HepG2 (cell line): ENCODE results near the gene METTL25. TPM values are rescaled to one million over a fixed set of nuclear protein-coding genes. Genes with fewer than 3 reads are reported as not detected.

ENCODE experiments used
- ATF7 ChIP-seq, 2 experiments: fragments of 450-650 bp in 1 of 2; sonication (generic) in 1 of 2; formaldehyde crosslinking in 1 of 2; IDR thresholded peaks; 2 replicates each; pipeline versions ENCODE4 v1.4.0 to v1.6.1; 2016 to 2020; ENCODE audit warnings: antibody characterized with exemption in 1 of 2, mild to moderate bottlenecking in 1 of 2, missing genetic modification reagents in 1 of 2
- HES4 ChIP-seq: sonication (generic); formaldehyde crosslinking; IDR thresholded peaks from 2 replicates; pipeline ENCODE4 v1.9.0; 2021; ENCODE audit warnings: mild to moderate bottlenecking, missing genetic modification reagents, borderline replicate concordance
- HHEX ChIP-seq: IDR thresholded peaks from 2 replicates; pipeline ENCODE4 v1.6.1; 2016; ENCODE audit warnings: control low read depth
- HNF4A ChIP-seq: sonication (generic); formaldehyde crosslinking; IDR thresholded peaks from 2 replicates; pipeline ENCODE4 v1.4.0; 2020; ENCODE audit warnings: missing genetic modification reagents
- ISL2 ChIP-seq: sonication (generic); formaldehyde crosslinking; IDR thresholded peaks from 2 replicates; pipeline ENCODE4 v1.5.0; 2020; ENCODE audit warnings: missing genetic modification reagents
- SETDB1 ChIP-seq: sonication (generic); formaldehyde crosslinking; IDR thresholded peaks from 2 replicates; pipeline ENCODE4 v1.5.1; 2020; ENCODE audit warnings: missing genetic modification reagents, mild to moderate bottlenecking, borderline replicate concordance
- ZBTB3 ChIP-seq: sonication (generic); formaldehyde crosslinking; IDR thresholded peaks from 2 replicates; pipeline ENCODE4 v1.4.0; 2020; ENCODE audit warnings: low read depth, mild to moderate bottlenecking, moderate library complexity, missing genetic modification reagents, borderline replicate concordance
- ZNF292 ChIP-seq: sonication (generic); formaldehyde crosslinking; IDR thresholded peaks from 2 replicates; pipeline ENCODE4 v1.8.1; 2022; ENCODE audit warnings: mild to moderate bottlenecking, low read depth, missing genetic modification reagents, borderline replicate concordance
- ZNF496 ChIP-seq: sonication (generic); formaldehyde crosslinking; IDR thresholded peaks from 2 replicates; pipeline ENCODE4 v1.8.1; 2023; ENCODE audit warnings: mild to moderate bottlenecking, moderate library complexity, missing genetic modification reagents; ENCODE audit not compliant: insufficient replicate concordance
- ZNF580 ChIP-seq: IDR thresholded peaks from 2 replicates; pipeline ENCODE4 v1.6.1; 2016; ENCODE audit warnings: low read depth, borderline replicate concordance
- ZNF605 ChIP-seq: sonication (generic); formaldehyde crosslinking; IDR thresholded peaks from 2 replicates; pipeline ENCODE4 v1.8.0; 2022; ENCODE audit warnings: mild to moderate bottlenecking, missing genetic modification reagents
- ZNF816 ChIP-seq: sonication (generic); formaldehyde crosslinking; IDR thresholded peaks from 2 replicates; pipeline ENCODE4 v1.8.0; 2022; ENCODE audit warnings: missing genetic modification reagents, mild to moderate bottlenecking, borderline replicate concordance
- ZNF891 ChIP-seq: sonication (generic); formaldehyde crosslinking; IDR thresholded peaks from 2 replicates; pipeline ENCODE4 v1.5.0; 2020; ENCODE audit warnings: mild to moderate bottlenecking, missing genetic modification reagents
- ZSCAN21 ChIP-seq: sonication (generic); formaldehyde crosslinking; IDR thresholded peaks from 2 replicates; pipeline ENCODE4 v1.8.0; 2022; ENCODE audit warnings: mild to moderate bottlenecking, missing genetic modification reagents, moderate library complexity, borderline replicate concordance
- polyA plus RNA-seq, 8 experiments: library from polyadenylated mRNA; depleted of rRNA in 3 of 8; stranded (reverse) in 7 of 8; unstranded in 1 of 8; fragments of >200 nt; fragmentation: Illumina TruSeq in 4 of 8; extraction: Trizol in 4 of 8; gene quantifications; 2 replicates each; pipeline versions ENCODE4 v1.2.1 to v1.2.3, GENCODE V29; 2011 to 2016; ENCODE audit warnings: low read depth in 4 of 8, missing spikeins in 1 of 8, mixed read lengths in 1 of 8; ENCODE audit not compliant: insufficient read depth in 1 of 8
- total RNA-seq, 5 experiments: library from RNA; depleted of rRNA; stranded (reverse); fragments of >200 nt; fragmentation: Illumina TruSeq; extraction: Trizol; gene quantifications; 2 replicates each; pipeline ENCODE4 v1.2.3, GENCODE V29; 2016; ENCODE audit warnings: low read depth in 1 of 5
- TF ChIP-seq, protein P1 (sequence below): sonication (generic); formaldehyde crosslinking; IDR thresholded peaks from 2 replicates; pipeline ENCODE4 v1.4.0; 2020; ENCODE audit warnings: missing genetic modification reagents
- TF ChIP-seq, protein P2 (sequence below), 2 experiments: sonication (generic) in 1 of 2; formaldehyde crosslinking in 1 of 2; IDR thresholded peaks; 2 replicates each; pipeline versions ENCODE4 v1.4.0 to v1.6.1; 2018 to 2020; ENCODE audit warnings: missing genetic modification reagents in 2 of 2, borderline replicate concordance in 1 of 2, low read depth in 1 of 2, mild to moderate bottlenecking in 1 of 2, missing biosample characterization in 1 of 2
- TF ChIP-seq, protein P3 (sequence below), 2 experiments: sonication (generic) in 1 of 2; formaldehyde crosslinking in 1 of 2; IDR thresholded peaks; 2 replicates each; pipeline versions ENCODE4 v1.6.1 to v1.9.0; 2014 to 2022; ENCODE audit warnings: antibody characterized with exemption in 1 of 2, borderline replicate concordance in 1 of 2, inconsistent platforms in 1 of 2, low read depth in 1 of 2, missing genetic modification reagents in 1 of 2

Gene METTL25
- total and polyA plus RNA-seq, 2 of the 13 experiments (the other 11 are each of a cell fraction or from before 2014, with no cell fraction given) = 2.2 to 7.8 TPM

GRCh38 chr12:82314406-82314892 is 43.9 kb upstream of the METTL25 start (continued):
- TF ChIP-seq, protein P1, sequence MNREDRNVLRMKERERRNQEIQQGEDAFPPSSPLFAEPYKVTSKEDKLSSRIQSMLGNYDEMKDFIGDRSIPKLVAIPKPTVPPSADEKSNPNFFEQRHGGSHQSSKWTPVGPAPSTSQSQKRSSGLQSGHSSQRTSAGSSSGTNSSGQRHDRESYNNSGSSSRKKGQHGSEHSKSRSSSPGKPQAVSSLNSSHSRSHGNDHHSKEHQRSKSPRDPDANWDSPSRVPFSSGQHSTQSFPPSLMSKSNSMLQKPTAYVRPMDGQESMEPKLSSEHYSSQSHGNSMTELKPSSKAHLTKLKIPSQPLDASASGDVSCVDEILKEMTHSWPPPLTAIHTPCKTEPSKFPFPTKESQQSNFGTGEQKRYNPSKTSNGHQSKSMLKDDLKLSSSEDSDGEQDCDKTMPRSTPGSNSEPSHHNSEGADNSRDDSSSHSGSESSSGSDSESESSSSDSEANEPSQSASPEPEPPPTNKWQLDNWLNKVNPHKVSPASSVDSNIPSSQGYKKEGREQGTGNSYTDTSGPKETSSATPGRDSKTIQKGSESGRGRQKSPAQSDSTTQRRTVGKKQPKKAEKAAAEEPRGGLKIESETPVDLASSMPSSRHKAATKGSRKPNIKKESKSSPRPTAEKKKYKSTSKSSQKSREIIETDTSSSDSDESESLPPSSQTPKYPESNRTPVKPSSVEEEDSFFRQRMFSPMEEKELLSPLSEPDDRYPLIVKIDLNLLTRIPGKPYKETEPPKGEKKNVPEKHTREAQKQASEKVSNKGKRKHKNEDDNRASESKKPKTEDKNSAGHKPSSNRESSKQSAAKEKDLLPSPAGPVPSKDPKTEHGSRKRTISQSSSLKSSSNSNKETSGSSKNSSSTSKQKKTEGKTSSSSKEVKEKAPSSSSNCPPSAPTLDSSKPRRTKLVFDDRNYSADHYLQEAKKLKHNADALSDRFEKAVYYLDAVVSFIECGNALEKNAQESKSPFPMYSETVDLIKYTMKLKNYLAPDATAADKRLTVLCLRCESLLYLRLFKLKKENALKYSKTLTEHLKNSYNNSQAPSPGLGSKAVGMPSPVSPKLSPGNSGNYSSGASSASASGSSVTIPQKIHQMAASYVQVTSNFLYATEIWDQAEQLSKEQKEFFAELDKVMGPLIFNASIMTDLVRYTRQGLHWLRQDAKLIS (CRISPR knock-in tag) = no peak
- TF ChIP-seq ZBTB3 (CRISPR knock-in tag) (no peak), ISL2 (no peak), HHEX (CRISPR knock-in tag) (no peak), ZNF816 (CRISPR knock-in tag) (no peak), SETDB1 (no peak), ZNF891 (CRISPR knock-in tag) (no peak), ZNF605 (CRISPR knock-in tag) (no peak), ZNF292 (CRISPR knock-in tag) (peak; percentile 86; the same call in 1 of the 2 replicates), ZSCAN21 (no peak), HES4 (CRISPR knock-in tag) (no peak), HNF4A (CRISPR knock-in tag) (no peak), ZNF580 (CRISPR knock-in tag) (no peak), ZNF496 (no peak), ATF7 (IDR thresholded peaks at IDR 0.05) (no peak), ATF7 (CRISPR knock-in tag; IDR thresholded peaks at IDR 0.05) (no peak)
- TF ChIP-seq, protein P2, sequence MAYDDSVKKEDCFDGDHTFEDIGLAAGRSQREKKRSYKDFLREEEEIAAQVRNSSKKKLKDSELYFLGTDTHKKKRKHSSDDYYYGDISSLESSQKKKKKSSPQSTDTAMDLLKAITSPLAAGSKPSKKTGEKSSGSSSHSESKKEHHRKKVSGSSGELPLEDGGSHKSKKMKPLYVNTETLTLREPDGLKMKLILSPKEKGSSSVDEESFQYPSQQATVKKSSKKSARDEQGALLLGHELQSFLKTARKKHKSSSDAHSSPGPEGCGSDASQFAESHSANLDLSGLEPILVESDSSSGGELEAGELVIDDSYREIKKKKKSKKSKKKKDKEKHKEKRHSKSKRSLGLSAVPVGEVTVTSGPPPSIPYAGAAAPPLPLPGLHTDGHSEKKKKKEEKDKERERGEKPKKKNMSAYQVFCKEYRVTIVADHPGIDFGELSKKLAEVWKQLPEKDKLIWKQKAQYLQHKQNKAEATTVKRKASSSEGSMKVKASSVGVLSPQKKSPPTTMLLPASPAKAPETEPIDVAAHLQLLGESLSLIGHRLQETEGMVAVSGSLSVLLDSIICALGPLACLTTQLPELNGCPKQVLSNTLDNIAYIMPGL (CRISPR knock-in tag; IDR thresholded peaks at IDR 0.05; ENCODE audit: borderline replicate concordance in 1 of 2, low read depth in 1 of 2) = no peak
- TF ChIP-seq, protein P3, sequence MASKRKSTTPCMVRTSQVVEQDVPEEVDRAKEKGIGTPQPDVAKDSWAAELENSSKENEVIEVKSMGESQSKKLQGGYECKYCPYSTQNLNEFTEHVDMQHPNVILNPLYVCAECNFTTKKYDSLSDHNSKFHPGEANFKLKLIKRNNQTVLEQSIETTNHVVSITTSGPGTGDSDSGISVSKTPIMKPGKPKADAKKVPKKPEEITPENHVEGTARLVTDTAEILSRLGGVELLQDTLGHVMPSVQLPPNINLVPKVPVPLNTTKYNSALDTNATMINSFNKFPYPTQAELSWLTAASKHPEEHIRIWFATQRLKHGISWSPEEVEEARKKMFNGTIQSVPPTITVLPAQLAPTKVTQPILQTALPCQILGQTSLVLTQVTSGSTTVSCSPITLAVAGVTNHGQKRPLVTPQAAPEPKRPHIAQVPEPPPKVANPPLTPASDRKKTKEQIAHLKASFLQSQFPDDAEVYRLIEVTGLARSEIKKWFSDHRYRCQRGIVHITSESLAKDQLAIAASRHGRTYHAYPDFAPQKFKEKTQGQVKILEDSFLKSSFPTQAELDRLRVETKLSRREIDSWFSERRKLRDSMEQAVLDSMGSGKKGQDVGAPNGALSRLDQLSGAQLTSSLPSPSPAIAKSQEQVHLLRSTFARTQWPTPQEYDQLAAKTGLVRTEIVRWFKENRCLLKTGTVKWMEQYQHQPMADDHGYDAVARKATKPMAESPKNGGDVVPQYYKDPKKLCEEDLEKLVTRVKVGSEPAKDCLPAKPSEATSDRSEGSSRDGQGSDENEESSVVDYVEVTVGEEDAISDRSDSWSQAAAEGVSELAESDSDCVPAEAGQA (IDR thresholded peaks at IDR 0.05; ENCODE audit: low read depth) = no peak
- TF ChIP-seq, protein P3 (CRISPR knock-in tag; IDR thresholded peaks at IDR 0.05; ENCODE audit: borderline replicate concordance) = no peak
